Endothelial cell of umbilical vein (primary cell): ENCODE data around the gene ANG. TPM values are rescaled to one million over a fixed set of nuclear protein-coding genes. Genes with fewer than 3 reads are reported as not detected.

Source experiments
- BruUV-seq: library from RNA; stranded (reverse); fragments of 400-500 nt; replicated peaks from 2 replicates; lab custom pipeline; 2021; lab: Mats Ljungman, UMichigan
- CTCF ChIA-PET: fragments of 300-600, 350-600 bp; sonication (Branson Sonifier 250); formaldehyde crosslinking; loops from one replicate; lab custom pipeline; 2021; ENCODE audit warnings: antibody characterized with exemption, inconsistent platforms; lab: Charles Lee
- POLR2A ChIA-PET: fragments of 300-600, 350-600 bp; sonication (Branson Sonifier 250); formaldehyde crosslinking; loops from one replicate; lab custom pipeline; 2021; ENCODE audit warnings: antibody characterized with exemption, inconsistent platforms; lab: Charles Lee
- DNase-seq: peaks from one replicate; pipeline ENCODE4 v3.0.0-alpha.2; 2011; ENCODE audit warnings: low read depth, low spot score
- FAIRE-seq: peaks from 2 replicates; lab custom pipeline; 2011; peaks lifted over from hg19 to GRCh38; lab: Jason Lieb, UNC
- H2AFZ ChIP-seq: 2 replicates; pipeline ENCODE4 v1.6.0; 2012; ENCODE audit warnings: low read depth, low read length, control low read depth, inconsistent platforms
- H3K27ac ChIP-seq: 2 replicates; pipeline ENCODE4 v1.5.1; 2011; ENCODE audit warnings: low read depth, mild to moderate bottlenecking, control low read depth, low read length, moderate library complexity; ENCODE audit not compliant: insufficient read depth
- H3K27me3 ChIP-seq, 2 experiments: 2 replicates each; pipeline versions ENCODE4 v1.6.0 to v1.6.1; 2011; ENCODE audit warnings: low read length in 2 of 2, mixed read lengths in 1 of 2; ENCODE audit not compliant: control insufficient read depth in 2 of 2, insufficient read depth in 2 of 2
- H3K36me3 ChIP-seq, 2 experiments: 2 replicates in 1 of 2; 3 replicates in 1 of 2; pipeline ENCODE4 v1.5.1; 2011; ENCODE audit warnings: low read length in 2 of 2, mild to moderate bottlenecking in 1 of 2, moderate library complexity in 1 of 2; ENCODE audit not compliant: control insufficient read depth in 2 of 2, insufficient read depth in 2 of 2; ENCODE audit errors: extremely low read depth in 1 of 2
- H3K4me1 ChIP-seq: 3 replicates; pipeline ENCODE4 v1.5.1; 2011; ENCODE audit warnings: mild to moderate bottlenecking, low read length; ENCODE audit not compliant: control insufficient read depth, insufficient read depth; ENCODE audit errors: extremely low read depth
- H3K4me2 ChIP-seq: 2 replicates; pipeline ENCODE4 v1.6.1; 2011; ENCODE audit warnings: low read length, control low read depth, mixed read lengths; ENCODE audit not compliant: insufficient read depth
- H3K4me3 ChIP-seq, 3 experiments: fragments of 200-600 bp in 1 of 3; sonication (generic), shearing (Covaris generic) in 1 of 3; replicated peaks in 1 of 3; 2 replicates each; pipeline ENCODE4 v1.5.1; 2011 to 2016; ENCODE audit warnings: control low read depth in 3 of 3, low read length in 3 of 3, mild to moderate bottlenecking in 2 of 3, inconsistent platforms in 1 of 3, low read depth in 1 of 3, moderate library complexity in 1 of 3; ENCODE audit not compliant: insufficient read depth in 1 of 3
- H3K79me2 ChIP-seq: 2 replicates; pipeline ENCODE4 v1.6.0; 2012; ENCODE audit warnings: low read length, inconsistent platforms; ENCODE audit not compliant: control insufficient read depth, insufficient read depth
- H3K9ac ChIP-seq: replicated peaks from 2 replicates; pipeline ENCODE3; 2011; ENCODE audit warnings: low read length, control low read depth; ENCODE audit not compliant: insufficient read depth; ENCODE audit errors: extremely low read depth
- H3K9me1 ChIP-seq: replicated peaks from 3 replicates; pipeline ENCODE4 v1.6.0; 2011; ENCODE audit warnings: mild to moderate bottlenecking, low read length; ENCODE audit not compliant: control insufficient read depth, insufficient read depth; ENCODE audit errors: extremely low read depth
- H3K9me3 ChIP-seq: replicated peaks from 2 replicates; pipeline ENCODE4 v1.5.1; 2012; ENCODE audit warnings: low read length, inconsistent platforms; ENCODE audit not compliant: control insufficient read depth, insufficient read depth
- H4K20me1 ChIP-seq: replicated peaks from 2 replicates; pipeline ENCODE3; 2011; ENCODE audit warnings: mild to moderate bottlenecking, low read length; ENCODE audit not compliant: control insufficient read depth, insufficient read depth; ENCODE audit errors: extremely low read depth
- EZH2 ChIP-seq: IDR thresholded peaks from 2 replicates; pipeline ENCODE4 v1.6.1; 2012; ENCODE audit warnings: borderline replicate concordance, low read depth, mild to moderate bottlenecking, moderate library complexity, low read length, inconsistent platforms; ENCODE audit not compliant: severe bottlenecking
- FOS ChIP-seq: IDR thresholded peaks from 2 replicates; pipeline ENCODE4 v1.6.1; 2011; ENCODE audit warnings: mild to moderate bottlenecking, low read length, moderate library complexity, borderline replicate concordance; ENCODE audit not compliant: insufficient read depth
- GATA2 ChIP-seq: IDR thresholded peaks from 2 replicates; pipeline ENCODE4 v1.7.0; 2011; ENCODE audit warnings: low read depth, mild to moderate bottlenecking, moderate library complexity, mixed read lengths, low read length; ENCODE audit not compliant: insufficient read length, insufficient read depth
- JUN ChIP-seq: IDR thresholded peaks from 2 replicates; pipeline ENCODE4 v1.6.1; 2011; ENCODE audit warnings: borderline replicate concordance, low read depth; ENCODE audit not compliant: insufficient read length, insufficient read depth
- MYC ChIP-seq: IDR thresholded peaks from one replicate; pipeline ENCODE4 v1.6.1; 2011; ENCODE audit warnings: mild to moderate bottlenecking, low read depth, low read length
- POLR2A ChIP-seq: IDR thresholded peaks from 2 replicates; pipeline ENCODE4 v1.6.1; 2012; ENCODE audit warnings: low read depth, mild to moderate bottlenecking, control low read depth, low read length
- POLR2AphosphoS5 ChIP-seq: IDR thresholded peaks from 2 replicates; pipeline ENCODE4 v1.6.1; 2012; ENCODE audit warnings: low read depth, mild to moderate bottlenecking, control low read depth, low read length, moderate library complexity; ENCODE audit not compliant: insufficient read depth
- dilution Hi-C: fragments of 300-500 bp; cut with MboI; formaldehyde crosslinking; loops from one replicate; pipeline ENCODE4 v1.15.0; 2019; ENCODE audit warnings: low sequenced_read_pairs; ENCODE audit not compliant: extremely low pct_ligation_motif_present
- intact Hi-C: fragments of 100-400 bp; cut with micrococcal nuclease; formaldehyde crosslinking; loops from one replicate; pipeline ENCODE4 v1.10.0; 2022
- polyA plus RNA-seq, 4 experiments: library from polyadenylated mRNA; depleted of rRNA in 3 of 4; stranded (reverse) in 3 of 4; unstranded in 1 of 4; fragments of >200 nt; gene quantifications; 2 replicates each; pipeline versions ENCODE4 v1.2.1 to v1.2.3, GENCODE V29; 2011 to 2012; ENCODE audit warnings: missing spikeins in 1 of 4
- total RNA-seq: library from RNA; stranded (reverse); gene quantifications from 2 replicates; pipeline ENCODE4 v1.2.3, GENCODE V29; 2021
- TF ChIP-seq, protein P1 (sequence below), 2 donors: IDR thresholded peaks; 1 replicate in 1 of 2; 2 replicates in 1 of 2; pipeline ENCODE4 v1.5.1; 2011; ENCODE audit warnings: low read length in 2 of 2, mild to moderate bottlenecking in 2 of 2, moderate library complexity in 2 of 2, control low read depth in 1 of 2, inconsistent platforms in 1 of 2, low read depth in 1 of 2; ENCODE audit not compliant: insufficient read depth in 1 of 2; ENCODE audit errors: extremely low read depth in 1 of 2
- TF ChIP-seq, protein P2 (sequence below): IDR thresholded peaks from 2 replicates; pipeline ENCODE4 v1.6.1; 2011; ENCODE audit not compliant: insufficient read depth, insufficient read length

Gene ANG
- total and polyA plus RNA-seq, 2 donors (not counting 3 experiments of a cell fraction or from before 2014, with no cell fraction given): 6.2 to 11.2 TPM

DNA sequence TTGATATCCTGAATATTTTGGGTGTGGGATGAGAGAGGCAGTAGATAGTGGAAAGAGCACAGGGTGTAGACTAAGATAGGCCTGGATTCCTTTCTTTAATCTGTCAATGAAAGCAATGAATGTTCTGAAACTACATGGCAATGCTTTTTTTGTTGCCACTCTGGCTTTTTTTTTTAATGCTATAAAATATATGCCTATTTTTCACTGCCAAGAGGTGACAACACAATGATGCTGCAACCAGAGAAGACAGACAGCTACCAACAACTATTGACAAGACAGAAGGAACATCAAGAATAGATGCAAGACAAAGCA, 9.4 kb downstream of the ANG start:
- Histone ChIP-seq H3K9me1 (no peaks in the 10 kb centered on the region), H3K27ac (no peak overlapping the region), H3K9me3 (no peaks in the 10 kb centered on the region), H2AFZ (no peak overlapping the region), H3K79me2 (no peaks in the 10 kb centered on the region), H3K36me3 (no peaks in the 10 kb centered on the region), H4K20me1 (no peaks in the 10 kb centered on the region), H3K4me2 (no peak overlapping the region), H3K4me3 (no peak overlapping the region), H3K27me3 (no peaks in the 10 kb centered on the region), H3K4me1 (peaks cover 11% of the 10 kb centered on the region), H3K9ac (no peak overlapping the region)
- intact Hi-C loops: loop anchor here (10.0 kb wide), 1 partner anchor 163 kb away; no protein-coding TSS in a partner anchor
- no peak for TF ChIP-seq MYC
- TF ChIP-seq JUN: no peak
- no peak for TF ChIP-seq EZH2
- no peak for TF ChIP-seq POLR2A
- no peak for TF ChIP-seq FOS
- TF ChIP-seq GATA2: no peak
- TF ChIP-seq, protein P1, sequence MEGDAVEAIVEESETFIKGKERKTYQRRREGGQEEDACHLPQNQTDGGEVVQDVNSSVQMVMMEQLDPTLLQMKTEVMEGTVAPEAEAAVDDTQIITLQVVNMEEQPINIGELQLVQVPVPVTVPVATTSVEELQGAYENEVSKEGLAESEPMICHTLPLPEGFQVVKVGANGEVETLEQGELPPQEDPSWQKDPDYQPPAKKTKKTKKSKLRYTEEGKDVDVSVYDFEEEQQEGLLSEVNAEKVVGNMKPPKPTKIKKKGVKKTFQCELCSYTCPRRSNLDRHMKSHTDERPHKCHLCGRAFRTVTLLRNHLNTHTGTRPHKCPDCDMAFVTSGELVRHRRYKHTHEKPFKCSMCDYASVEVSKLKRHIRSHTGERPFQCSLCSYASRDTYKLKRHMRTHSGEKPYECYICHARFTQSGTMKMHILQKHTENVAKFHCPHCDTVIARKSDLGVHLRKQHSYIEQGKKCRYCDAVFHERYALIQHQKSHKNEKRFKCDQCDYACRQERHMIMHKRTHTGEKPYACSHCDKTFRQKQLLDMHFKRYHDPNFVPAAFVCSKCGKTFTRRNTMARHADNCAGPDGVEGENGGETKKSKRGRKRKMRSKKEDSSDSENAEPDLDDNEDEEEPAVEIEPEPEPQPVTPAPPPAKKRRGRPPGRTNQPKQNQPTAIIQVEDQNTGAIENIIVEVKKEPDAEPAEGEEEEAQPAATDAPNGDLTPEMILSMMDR (IDR thresholded peaks at IDR 0.05; ENCODE audit: extremely low read depth in 1 of 2, insufficient read depth in 1 of 2, low read depth in 1 of 2, low read length in 2 of 2): no peak
- TF ChIP-seq POLR2AphosphoS5: no peak
- TF ChIP-seq, protein P2, sequence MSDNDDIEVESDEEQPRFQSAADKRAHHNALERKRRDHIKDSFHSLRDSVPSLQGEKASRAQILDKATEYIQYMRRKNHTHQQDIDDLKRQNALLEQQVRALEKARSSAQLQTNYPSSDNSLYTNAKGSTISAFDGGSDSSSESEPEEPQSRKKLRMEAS: no peak
- POLR2A ChIA-PET: no interaction called here
- DNase-seq (no peak), FAIRE-seq (no peak)
- CTCF ChIA-PET: interaction anchor here (1.0 to 5.1 kb wide), 6 partner anchors 9 to 273 kb away, joined by 4 to 96 read pairs (median 11); no protein-coding TSS in a partner anchor
- dilution Hi-C loops: no loop called here
- BruUV-seq: no TSS peak
